Kidney epithelial cell (primary cell): ENCODE measurements around the gene COL28A1. TPM values are rescaled to one million over a fixed set of nuclear protein-coding genes. Genes with fewer than 3 reads are reported as not detected.

ENCODE experiments used
- DNase-seq: peaks from one replicate; pipeline ENCODE4 v3.0.0-alpha.2; 2010; ENCODE audit warnings: low read depth
- H3K27me3 ChIP-seq: 2 replicates; pipeline ENCODE4 v1.6.0; 2011; ENCODE audit warnings: low read length; ENCODE audit not compliant: control insufficient read depth, insufficient read depth
- H3K36me3 ChIP-seq: 2 replicates; pipeline ENCODE4 v1.5.1; 2011; ENCODE audit warnings: low read length; ENCODE audit not compliant: control insufficient read depth, insufficient read depth
- H3K4me3 ChIP-seq: 2 replicates; pipeline ENCODE4 v1.5.1; 2011; ENCODE audit warnings: low read depth, mild to moderate bottlenecking, control low read depth, low read length
- total RNA-seq: library from RNA; depleted of rRNA; stranded (reverse); fragments of >200 nt; gene quantifications from 2 replicates; pipeline ENCODE4 v1.2.3, GENCODE V29; 2015
- TF ChIP-seq, protein P1 (sequence below): IDR thresholded peaks from 2 replicates; pipeline ENCODE4 v1.5.1; 2011; ENCODE audit warnings: mild to moderate bottlenecking, moderate library complexity, low read length, control low read depth, inconsistent platforms; ENCODE audit not compliant: insufficient read depth, poor library complexity, severe bottlenecking

COL28A1 gene
- total RNA-seq, 1 donor from 2014 or later: 0.21 TPM

DNA sequence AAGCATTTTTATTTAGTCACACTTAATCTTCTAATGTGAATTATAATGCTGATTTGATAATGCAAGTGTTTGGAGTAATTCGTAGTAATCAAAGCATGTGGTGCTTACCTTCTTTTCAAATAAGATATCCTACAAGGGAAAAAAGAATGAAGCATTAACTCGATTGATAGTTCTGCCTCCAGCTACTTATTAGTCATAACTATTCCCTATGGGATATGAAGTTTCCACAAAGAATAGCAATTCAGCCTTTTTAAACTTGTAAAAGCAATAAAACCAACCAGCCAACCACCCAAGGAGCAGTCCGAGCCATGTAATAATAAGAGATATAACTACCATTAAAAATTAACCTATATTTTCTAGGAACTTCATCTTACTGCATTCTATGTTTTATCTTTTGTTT is 11.6 kb downstream of the COL28A1 start:
- TF ChIP-seq, protein P1, sequence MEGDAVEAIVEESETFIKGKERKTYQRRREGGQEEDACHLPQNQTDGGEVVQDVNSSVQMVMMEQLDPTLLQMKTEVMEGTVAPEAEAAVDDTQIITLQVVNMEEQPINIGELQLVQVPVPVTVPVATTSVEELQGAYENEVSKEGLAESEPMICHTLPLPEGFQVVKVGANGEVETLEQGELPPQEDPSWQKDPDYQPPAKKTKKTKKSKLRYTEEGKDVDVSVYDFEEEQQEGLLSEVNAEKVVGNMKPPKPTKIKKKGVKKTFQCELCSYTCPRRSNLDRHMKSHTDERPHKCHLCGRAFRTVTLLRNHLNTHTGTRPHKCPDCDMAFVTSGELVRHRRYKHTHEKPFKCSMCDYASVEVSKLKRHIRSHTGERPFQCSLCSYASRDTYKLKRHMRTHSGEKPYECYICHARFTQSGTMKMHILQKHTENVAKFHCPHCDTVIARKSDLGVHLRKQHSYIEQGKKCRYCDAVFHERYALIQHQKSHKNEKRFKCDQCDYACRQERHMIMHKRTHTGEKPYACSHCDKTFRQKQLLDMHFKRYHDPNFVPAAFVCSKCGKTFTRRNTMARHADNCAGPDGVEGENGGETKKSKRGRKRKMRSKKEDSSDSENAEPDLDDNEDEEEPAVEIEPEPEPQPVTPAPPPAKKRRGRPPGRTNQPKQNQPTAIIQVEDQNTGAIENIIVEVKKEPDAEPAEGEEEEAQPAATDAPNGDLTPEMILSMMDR: no peak
- no peaks in the 10 kb centered on the region for H3K27me3 ChIP-seq
- DNase-seq: no peak
- H3K4me3 ChIP-seq: no peak overlapping the region
- H3K36me3 ChIP-seq: no peaks in the 10 kb centered on the region

DNA sequence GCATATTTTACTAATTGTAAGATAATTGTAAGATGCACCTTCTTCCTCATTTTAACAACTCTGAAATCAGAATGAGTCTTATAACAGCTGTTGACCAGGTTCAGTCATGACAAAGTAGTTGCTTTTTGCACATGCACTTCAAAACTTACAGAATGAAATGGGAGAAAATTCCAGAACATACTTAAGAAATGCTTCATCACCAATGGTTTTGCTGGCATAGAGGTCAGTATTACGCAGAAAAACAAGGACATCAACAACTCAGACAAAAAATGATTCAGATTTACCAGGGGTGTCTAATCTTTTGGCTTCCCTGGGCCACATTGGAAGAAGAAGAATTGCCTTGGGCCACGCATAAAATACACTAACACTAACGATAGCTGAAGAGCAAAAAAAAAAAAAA is 13.3 kb downstream of the COL28A1 start:
- Histone ChIP-seq H3K36me3 (no peaks in the 10 kb centered on the region), H3K4me3 (no peak overlapping the region), H3K27me3 (no peaks in the 10 kb centered on the region)
- TF ChIP-seq, protein P1: no peak
- no peak for DNase-seq

DNA sequence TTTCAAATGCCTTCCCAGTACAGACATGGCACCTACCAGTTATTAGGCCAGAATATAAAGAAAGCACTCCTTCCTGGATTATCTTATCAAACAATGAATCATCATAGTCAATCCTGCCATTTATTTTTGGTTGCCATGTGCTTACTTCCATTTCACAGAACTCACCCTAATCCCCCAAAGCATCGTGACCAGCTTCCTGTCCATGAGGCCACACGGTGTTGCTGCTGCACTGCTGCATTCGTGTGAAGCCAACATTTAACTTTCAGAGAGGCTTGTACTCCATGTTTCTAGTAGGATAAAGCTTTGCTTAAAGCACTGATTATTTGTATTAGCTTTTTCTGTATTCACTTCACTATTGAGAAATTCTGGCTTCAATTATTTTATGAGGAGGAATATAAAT is 14.4 kb downstream of the COL28A1 start:
- DNase-seq: no peak
- H3K4me3 ChIP-seq: no peak overlapping the region
- TF ChIP-seq, protein P1: no peak
- H3K27me3 ChIP-seq: no peaks in the 10 kb centered on the region
- H3K36me3 ChIP-seq: no peaks in the 10 kb centered on the region

DNA sequence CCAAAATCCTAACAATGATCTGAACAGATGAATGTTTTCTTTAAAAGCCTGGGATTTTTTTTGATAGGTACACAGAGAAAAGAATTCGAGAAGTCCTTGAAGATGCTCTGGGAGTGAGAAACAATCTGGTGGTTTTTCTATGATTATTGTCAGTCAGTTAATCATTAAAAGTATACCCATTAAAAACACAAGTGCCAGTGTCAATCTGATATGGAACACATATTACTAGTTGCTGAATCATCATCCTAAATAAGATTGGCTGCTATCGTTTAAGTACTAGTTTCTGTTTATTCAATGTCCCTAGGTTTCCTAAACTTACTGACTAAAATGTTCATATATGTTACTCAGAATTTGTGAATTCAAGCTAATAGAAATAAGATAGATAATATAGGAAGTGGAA is 16.1 kb downstream of the COL28A1 start:
- Histone ChIP-seq H3K27me3 (no peaks in the 10 kb centered on the region), H3K36me3 (no peaks in the 10 kb centered on the region), H3K4me3 (no peak overlapping the region)
- TF ChIP-seq, protein P1: no peak
- no peak for DNase-seq

DNA sequence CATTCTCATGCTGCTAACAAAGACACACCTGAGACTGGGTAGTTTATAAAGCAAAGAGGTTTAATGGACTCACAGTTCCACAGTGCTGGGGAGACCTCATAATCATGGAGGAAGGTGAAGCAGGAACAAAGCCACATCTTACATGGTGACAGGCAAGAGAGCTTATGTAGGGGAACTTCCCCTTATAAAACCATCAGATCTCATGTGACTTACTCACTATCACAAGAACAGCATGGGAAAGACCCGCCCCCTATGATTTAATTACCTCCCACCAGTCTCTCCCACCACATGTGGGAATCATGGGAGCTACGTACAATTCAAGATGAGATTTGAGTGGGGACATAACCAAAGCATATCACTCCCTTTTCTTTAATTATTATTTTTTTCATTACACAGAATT is 16.6 kb downstream of the COL28A1 start:
- Histone ChIP-seq H3K4me3 (no peak overlapping the region), H3K36me3 (no peaks in the 10 kb centered on the region), H3K27me3 (no peaks in the 10 kb centered on the region)
- TF ChIP-seq, protein P1: no peak
- DNase-seq: no peak

DNA sequence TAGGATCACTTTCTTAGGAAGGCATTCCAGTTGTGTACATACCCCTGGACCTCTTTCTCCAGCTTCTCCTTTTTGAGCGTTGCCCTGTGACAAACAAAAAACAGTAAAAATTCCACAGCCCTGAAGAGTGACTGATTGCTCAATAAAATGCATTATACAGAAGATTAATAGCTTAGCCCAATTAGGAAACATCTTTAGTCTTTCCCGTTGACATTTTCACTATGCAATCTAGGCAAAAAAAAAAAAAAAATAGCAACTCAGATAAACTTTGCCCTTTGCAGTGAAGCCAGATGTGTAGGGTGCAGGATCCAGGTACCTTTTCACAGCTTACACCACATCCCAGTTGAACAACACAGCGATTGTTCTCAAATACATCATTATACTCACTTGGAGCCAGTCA is 17.9 kb downstream of the COL28A1 start:
- H3K36me3 ChIP-seq: no peaks in the 10 kb centered on the region
- TF ChIP-seq, protein P1: no peak
- H3K27me3 ChIP-seq: no peaks in the 10 kb centered on the region
- no peak overlapping the region for H3K4me3 ChIP-seq
- DNase-seq: no peak
